Activated naive CD8-positive, alpha-beta T cell (primary cell): Measurements from ENCODE around the gene SLC66A2.

Experiments used
- H3K27ac Mint-ChIP-seq: one replicate; pipeline ENCODE4 v1.8.0; 2021; ENCODE audit warnings: mixed read lengths
- H3K27me3 Mint-ChIP-seq: one replicate; pipeline ENCODE4 v1.8.0; 2021; ENCODE audit warnings: mixed read lengths
- H3K36me3 Mint-ChIP-seq: one replicate; pipeline ENCODE4 v1.8.0; 2021; ENCODE audit warnings: mixed read lengths
- H3K4me1 Mint-ChIP-seq: one replicate; pipeline ENCODE4 v1.8.0; 2021; ENCODE audit warnings: low read depth, mixed read lengths
- H3K4me3 Mint-ChIP-seq: one replicate; pipeline ENCODE4 v1.8.0; 2021; ENCODE audit warnings: mild to moderate bottlenecking, mixed read lengths
- H3K9me3 Mint-ChIP-seq: one replicate; pipeline ENCODE4 v1.8.0; 2021; ENCODE audit warnings: low read depth, mixed read lengths

The SLC66A2 gene

DNA sequence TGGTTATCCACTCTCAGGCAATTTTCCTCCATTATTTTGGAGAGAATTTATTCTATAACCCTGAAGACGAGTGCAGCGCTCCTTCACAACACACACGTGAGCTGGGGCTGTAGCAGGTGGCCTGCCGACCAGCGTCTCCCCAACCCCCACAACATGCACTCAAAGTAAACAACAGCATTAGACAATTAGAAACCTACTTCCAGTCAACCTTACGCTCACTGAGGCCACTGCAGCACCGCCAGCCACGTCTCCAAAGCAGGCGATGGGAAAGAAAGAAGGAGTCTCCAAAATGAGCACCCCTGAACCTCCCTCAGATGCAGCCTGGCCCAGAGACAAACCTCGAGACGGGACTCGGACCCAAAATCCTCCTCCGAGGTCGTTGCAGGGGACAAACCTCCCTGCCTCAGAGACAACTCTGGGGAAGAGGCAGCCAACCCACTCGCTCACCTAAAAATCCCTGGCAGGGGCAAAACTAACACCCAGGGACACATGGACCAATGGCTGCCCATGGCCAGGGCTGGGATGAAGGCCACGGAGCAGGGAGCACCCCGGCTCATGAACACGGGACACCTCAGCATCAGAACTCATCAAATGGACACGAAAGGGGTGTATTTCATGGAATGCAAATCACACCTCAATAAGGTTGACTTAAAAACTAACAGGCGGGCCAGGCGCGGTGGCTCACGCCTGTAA, 2.6 kb downstream of the SLC66A2 start:
- H3K27me3 Mint-ChIP-seq, result no peaks in the 10 kb centered on the region
- H3K4me1 Mint-ChIP-seq, result peaks cover 48% of the 10 kb centered on the region
- peak overlapping the region; percentile 90 for H3K4me3 Mint-ChIP-seq
- H3K27ac Mint-ChIP-seq, result no peak overlapping the region
- H3K9me3 Mint-ChIP-seq, result no peaks in the 10 kb centered on the region
- H3K36me3 Mint-ChIP-seq, result no peaks in the 10 kb centered on the region

DNA sequence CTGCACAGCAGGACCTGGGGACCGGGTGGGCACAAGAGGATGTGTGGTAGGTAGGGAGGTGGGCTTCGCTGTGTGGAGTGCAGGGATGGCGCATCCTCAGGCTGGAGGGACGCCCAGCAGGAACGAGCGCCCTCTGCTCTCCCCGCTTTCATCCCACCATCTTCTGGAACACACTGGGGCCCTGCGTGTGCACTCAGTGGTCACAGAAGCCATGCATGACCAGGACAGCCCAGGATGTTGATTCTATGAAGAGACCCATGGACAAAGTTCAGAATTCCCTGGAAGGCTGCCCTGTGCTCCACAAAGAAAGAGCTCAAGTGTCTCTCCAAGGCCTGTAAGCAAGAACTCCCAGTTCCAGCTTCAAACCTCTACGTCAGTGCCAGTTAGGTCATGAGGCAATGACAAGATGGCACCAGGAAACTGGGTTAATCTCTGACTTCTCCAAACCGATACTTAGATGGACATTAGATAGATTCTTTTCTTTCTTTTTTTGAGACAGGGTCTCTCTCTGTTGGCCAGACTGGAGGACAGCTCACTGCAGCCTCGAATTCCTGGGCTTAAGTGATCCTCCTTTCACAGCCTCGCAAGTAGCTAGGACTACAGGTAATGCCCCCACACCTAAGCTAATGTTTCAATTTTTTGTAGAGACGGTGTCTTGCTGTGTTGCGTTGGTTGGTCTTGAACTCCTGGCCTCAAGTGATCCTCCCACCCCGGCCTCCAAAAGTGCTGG, 3.4 kb downstream of the SLC66A2 start:
- no peaks in the 10 kb centered on the region for H3K36me3 Mint-ChIP-seq
- H3K9me3 Mint-ChIP-seq, result no peaks in the 10 kb centered on the region
- H3K4me3 Mint-ChIP-seq, result no peak overlapping the region
- H3K27me3 Mint-ChIP-seq, result no peaks in the 10 kb centered on the region
- H3K4me1 Mint-ChIP-seq, result peaks cover 48% of the 10 kb centered on the region
- H3K27ac Mint-ChIP-seq, result no peak overlapping the region

DNA sequence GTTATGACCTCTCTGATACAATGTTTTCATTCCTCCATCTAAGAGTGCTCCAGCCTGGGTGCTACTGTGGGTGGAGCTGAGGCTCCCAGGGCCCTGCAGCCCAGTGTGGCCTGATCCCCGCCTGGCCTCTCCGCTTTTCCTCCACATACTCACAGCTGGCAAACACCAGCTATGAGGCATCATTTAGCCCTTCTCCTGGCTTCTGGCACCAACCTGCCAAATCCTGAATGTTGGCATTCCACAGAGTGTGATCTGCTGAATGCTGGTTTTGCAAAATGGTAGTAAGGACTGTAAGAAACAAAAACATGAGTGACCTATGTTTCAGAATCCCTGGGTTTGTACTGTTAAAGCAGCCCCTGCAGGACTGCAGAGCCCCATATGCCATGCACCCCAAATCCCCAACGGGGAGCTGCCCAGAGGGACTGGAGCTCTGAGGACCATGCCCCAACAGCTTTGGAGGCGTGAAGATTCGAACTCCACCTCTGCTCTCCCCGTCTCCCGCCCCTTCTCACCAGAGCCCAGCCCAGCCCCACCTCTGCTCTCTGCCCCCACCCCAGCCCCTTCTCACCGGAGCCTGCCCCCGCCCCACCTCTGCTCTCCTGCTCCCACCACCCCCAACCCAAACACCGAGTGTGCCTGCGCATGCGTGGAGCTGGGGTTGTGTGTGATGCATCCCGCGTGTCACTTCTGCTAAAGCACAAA, 4.2 kb downstream of the SLC66A2 start:
- Mint-ChIP-seq H3K9me3 (no peaks in the 10 kb centered on the region), H3K36me3 (no peaks in the 10 kb centered on the region), H3K27me3 (no peaks in the 10 kb centered on the region), H3K27ac (no peak overlapping the region), H3K4me1 (peaks cover 50% of the 10 kb centered on the region), H3K4me3 (no peak overlapping the region)

DNA sequence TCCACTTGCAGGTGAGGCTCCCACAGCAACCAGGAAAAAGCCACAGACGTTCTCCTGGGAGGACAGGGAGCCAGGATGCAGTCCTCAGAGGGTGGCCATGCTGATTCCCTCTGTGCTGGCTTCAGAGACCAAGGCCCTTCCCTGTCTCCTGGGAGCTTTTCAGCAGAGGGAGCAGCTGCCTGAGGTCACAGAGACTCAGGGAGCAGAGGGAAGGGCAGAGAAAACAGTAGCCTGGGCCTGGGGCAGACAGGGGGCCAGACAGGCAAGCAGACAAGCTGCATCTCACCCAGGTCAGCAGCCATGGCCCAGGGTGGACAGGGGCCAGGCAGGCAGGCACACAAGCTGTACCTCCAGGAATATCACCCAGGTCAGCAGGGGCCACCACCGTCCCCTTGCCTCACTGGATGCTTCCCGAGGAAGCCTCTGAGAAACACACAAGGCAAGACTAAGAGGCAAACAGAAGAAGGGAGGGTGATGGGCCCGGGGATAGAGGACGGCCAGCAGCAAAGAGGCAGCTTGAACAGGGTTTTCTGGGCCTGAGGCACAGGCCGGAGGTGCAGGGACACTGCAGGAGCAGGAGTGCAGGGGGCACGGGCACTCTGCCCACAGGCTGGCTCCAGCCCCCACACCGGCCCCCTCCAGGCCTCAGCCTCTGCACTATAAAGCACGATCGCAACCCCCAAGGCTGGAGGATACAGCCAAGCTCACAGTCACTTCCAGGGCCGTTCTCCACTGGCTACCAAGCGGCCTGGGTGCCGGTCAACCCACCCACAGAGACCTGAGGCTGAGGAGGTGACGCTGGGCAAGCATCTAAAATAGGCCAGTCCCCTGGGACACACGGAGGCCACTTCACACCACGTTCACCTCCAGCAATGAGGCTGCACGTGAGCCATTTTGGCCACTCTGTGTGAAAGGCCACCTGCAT, 6.1 kb downstream of the SLC66A2 start:
- H3K4me1 Mint-ChIP-seq, result peaks cover 48% of the 10 kb centered on the region
- H3K9me3 Mint-ChIP-seq, result no peaks in the 10 kb centered on the region
- H3K27me3 Mint-ChIP-seq, result no peaks in the 10 kb centered on the region
- no peaks in the 10 kb centered on the region for H3K36me3 Mint-ChIP-seq
- H3K4me3 Mint-ChIP-seq, result no peak overlapping the region
- H3K27ac Mint-ChIP-seq, result no peak overlapping the region

DNA sequence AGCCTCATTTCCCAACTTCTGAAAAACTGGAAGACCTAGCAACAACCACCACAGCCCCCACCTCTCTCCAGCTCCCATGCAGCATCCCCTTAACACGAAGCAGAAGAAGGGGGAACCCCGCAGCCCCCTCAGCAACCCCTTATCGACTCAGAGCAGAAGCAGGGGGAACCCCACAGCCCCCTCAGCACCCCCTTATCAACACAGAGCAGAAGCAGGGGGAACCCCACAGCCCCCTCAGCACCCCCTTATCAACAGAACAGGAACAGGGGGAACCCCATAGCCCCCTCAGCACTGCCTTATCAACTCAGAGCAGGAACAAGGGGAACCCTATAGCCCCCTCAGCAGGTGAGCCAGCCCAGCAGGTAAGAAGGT, 6.7 kb downstream of the SLC66A2 start:
- peak overlapping the region; percentile 58 for H3K27ac Mint-ChIP-seq
- H3K4me1 Mint-ChIP-seq, result peaks cover 44% of the 10 kb centered on the region
- H3K27me3 Mint-ChIP-seq, result no peaks in the 10 kb centered on the region
- no peaks in the 10 kb centered on the region for H3K9me3 Mint-ChIP-seq
- H3K36me3 Mint-ChIP-seq, result peaks cover 2% of the 10 kb centered on the region
- H3K4me3 Mint-ChIP-seq, result peak overlapping the region; percentile 59

DNA sequence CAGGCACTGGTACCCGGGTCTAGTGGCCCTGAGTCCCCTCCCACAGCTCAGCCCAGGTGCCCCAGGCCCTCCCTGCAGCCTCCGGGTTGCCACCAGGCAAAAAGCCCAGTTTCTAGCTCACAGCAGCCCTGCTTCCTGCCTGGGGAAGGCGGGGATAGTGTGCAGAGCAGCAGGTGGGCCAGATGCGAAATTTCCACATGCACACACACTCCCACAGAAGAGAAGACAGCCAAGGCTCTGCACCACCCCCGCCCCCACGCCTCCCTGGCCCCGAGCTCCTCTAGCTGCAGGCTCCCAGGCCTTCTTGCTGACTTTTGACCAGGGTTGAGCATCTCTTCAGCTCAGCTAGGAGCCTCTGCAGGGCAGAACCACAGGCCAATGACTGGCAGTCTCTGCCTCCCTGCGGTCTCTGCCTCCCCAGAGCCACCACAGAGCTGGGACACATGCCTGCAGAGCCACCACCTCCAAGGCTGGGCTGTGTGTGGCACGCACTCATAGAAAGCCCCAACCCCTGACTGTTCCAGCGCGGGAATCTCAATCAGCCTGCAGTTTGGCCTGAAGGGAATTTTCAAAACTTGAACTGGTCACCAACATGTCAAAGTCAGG, 7.2 kb downstream of the SLC66A2 start:
- no peaks in the 10 kb centered on the region for H3K27me3 Mint-ChIP-seq
- peaks cover 7% of the 10 kb centered on the region for H3K36me3 Mint-ChIP-seq

DNA sequence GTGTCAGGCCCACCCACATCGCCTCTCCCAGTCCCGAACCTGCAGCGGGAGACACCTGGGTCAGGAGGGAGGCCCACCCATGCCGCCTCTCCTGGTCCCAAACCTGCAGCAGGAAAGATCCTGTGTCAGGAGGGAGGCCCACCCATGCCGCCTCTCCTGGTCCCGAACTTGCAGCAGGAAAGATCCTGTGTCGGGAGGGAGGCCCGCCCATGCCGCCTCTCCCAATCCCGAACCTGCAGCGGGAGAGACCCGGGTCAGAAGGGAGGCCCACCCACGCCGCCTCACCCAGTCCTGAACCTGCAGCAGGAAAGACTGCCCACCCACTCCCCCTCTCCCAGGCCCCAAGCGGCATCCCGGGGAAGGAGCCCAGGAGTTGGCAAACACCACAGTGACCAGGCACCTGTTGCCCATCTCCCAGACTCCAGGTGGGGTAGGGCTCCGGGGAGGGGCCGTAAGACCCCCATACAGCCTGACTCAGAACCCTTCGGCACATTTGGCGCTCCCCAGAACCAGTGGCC, 7.8 kb downstream of the SLC66A2 start:
- no peak overlapping the region for H3K4me3 Mint-ChIP-seq

More for the DNA sequence above, 7.2 kb downstream of the SLC66A2 start:
- H3K4me1 Mint-ChIP-seq, result peaks cover 41% of the 10 kb centered on the region
- H3K4me3 Mint-ChIP-seq, result peak overlapping the region; percentile 59
- H3K9me3 Mint-ChIP-seq, result no peaks in the 10 kb centered on the region
- H3K27ac Mint-ChIP-seq, result peak overlapping the region; percentile 58

DNA sequence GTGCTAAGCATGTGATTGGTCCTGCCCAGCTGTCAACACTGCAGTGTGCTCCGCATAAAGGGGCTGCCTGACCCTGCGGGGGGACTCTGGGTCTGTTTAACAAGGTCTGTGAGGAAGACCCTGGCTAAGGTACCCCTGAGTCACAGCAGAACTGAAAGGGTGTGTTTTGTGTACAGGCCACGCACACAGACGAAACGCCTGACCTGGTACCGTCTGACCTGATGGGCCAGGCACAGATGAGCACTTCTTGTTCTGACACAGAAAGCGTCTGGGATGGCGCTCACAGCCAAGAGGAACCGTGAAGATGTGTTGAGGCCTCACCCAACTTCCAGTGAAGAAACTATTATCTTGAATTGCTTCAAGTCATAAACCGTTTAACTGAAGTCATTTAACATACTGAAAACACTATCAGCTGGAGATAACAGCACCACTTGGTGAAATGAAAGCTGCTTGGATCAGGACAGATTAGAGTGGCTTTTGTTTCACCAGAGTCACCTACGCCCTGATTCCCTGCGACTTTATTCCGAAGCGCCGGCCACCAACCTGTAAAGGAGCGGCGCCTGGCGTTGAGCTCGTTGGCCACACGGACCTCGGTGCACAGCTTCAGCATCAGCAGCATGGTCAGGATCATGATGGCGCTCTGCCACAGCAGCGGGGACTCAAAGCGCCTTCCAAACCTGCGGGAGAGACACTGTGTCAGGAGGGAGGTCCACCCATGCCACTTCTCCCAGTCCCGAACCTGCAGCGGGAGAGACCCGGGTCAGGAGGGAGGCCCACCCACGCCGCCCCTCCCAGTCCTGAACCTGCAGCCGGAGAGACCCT, 8.5 kb downstream of the SLC66A2 start:
- Mint-ChIP-seq H3K4me3 (no peak overlapping the region), H3K9me3 (no peaks in the 10 kb centered on the region), H3K4me1 (peaks cover 33% of the 10 kb centered on the region), H3K36me3 (peaks cover 8% of the 10 kb centered on the region), H3K27ac (no peak overlapping the region), H3K27me3 (no peaks in the 10 kb centered on the region)

More for the DNA sequence above, 7.8 kb downstream of the SLC66A2 start:
- Mint-ChIP-seq H3K36me3 (peaks cover 8% of the 10 kb centered on the region), H3K4me1 (peaks cover 39% of the 10 kb centered on the region), H3K27me3 (no peaks in the 10 kb centered on the region), H3K9me3 (no peaks in the 10 kb centered on the region), H3K27ac (no peak overlapping the region)

DNA sequence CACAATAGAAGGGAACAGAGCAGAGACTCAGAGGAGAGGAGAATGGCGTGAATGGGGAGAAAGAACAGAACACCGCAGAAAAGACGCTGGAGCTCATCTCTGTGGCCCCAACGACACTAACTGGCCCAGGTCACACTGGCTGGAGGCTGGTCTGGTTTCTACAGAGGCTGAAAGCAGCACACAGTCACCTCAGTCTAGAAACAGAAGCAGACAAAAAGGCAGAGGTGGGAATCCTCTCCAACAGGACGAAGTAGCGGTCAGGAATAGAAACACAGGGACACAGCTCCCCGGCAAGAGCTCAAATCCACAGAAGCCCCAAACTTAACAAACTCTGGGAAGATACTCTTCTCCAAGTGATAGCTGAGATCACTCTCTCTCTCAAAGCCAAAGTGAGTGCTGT, 9.2 kb downstream of the SLC66A2 start:
- Mint-ChIP-seq H3K9me3 (no peaks in the 10 kb centered on the region), H3K36me3 (peaks cover 12% of the 10 kb centered on the region)

DNA sequence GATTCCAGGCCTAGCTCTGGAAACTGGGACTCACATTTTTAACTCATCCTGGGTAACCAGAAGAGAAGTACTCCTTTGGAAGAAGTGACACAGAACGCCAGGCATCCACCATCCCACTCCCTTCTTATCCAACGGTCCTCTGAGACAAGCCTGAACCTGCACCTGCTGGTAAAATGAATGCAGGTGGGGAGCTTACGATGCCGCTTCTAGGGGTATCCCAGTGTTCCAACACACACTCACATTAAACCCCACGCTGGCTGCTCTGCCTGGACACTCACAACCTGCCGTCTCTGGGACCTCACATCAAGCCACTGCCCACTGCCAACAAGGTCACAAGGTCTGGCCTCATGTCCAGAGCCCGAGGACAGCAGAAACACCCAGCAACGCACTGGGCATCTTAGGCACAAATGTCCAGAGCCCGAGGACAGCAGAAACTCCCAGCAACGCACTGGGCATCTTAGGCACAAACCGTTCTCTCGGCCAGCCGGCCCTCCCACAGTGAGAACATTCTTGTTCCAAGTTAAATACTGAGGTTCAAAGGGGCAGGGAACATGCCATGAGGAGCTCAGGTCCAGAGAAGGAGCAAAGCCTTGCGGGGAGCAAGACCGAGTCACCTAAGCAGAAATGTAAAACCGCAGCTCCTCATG, 9.9 kb downstream of the SLC66A2 start:
- Mint-ChIP-seq H3K4me3 (no peak overlapping the region), H3K27ac (no peak overlapping the region), H3K36me3 (peaks cover 12% of the 10 kb centered on the region), H3K9me3 (no peaks in the 10 kb centered on the region), H3K27me3 (no peaks in the 10 kb centered on the region), H3K4me1 (peaks cover 32% of the 10 kb centered on the region)

More for the DNA sequence above, 9.2 kb downstream of the SLC66A2 start:
- H3K4me1 Mint-ChIP-seq, result peaks cover 35% of the 10 kb centered on the region
- H3K27me3 Mint-ChIP-seq, result no peaks in the 10 kb centered on the region
- no peak overlapping the region for H3K4me3 Mint-ChIP-seq
- peak overlapping the region; percentile 16 for H3K27ac Mint-ChIP-seq

DNA sequence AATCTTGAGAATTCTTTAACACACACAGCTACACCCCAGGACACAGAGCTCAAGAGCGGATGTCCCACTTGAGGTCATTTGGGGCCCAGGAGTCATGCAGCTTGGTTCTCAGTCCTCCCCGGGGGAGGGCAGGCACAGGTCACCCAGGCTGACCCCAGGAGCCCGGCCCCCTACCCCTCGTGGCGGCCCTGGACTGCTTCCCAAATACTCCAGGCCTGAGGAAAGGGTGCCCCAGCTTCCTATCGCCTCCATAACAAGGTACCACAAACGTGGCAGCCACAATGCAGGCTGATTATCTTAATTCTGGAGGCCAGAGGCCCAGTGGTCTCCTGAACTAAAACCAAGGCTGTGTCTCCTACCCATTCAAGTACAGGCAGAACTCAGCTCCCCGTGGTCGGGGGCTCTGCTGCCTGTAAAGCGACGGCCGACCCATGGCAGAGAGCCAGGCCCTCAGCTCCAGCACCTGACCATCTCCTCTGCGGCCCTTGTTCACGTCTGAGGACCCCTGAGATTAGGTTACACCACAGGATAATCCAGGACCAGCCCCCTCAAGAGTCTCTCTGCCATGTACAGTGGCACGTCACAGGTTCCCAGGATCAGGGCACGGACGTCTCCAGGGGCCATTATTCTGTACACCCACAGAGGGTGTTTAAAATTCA, 10.5 kb downstream of the SLC66A2 start:
- Mint-ChIP-seq H3K27ac (no peak overlapping the region), H3K4me1 (peaks cover 27% of the 10 kb centered on the region), H3K27me3 (no peaks in the 10 kb centered on the region), H3K36me3 (peaks cover 15% of the 10 kb centered on the region), H3K4me3 (no peak overlapping the region), H3K9me3 (no peaks in the 10 kb centered on the region)

DNA sequence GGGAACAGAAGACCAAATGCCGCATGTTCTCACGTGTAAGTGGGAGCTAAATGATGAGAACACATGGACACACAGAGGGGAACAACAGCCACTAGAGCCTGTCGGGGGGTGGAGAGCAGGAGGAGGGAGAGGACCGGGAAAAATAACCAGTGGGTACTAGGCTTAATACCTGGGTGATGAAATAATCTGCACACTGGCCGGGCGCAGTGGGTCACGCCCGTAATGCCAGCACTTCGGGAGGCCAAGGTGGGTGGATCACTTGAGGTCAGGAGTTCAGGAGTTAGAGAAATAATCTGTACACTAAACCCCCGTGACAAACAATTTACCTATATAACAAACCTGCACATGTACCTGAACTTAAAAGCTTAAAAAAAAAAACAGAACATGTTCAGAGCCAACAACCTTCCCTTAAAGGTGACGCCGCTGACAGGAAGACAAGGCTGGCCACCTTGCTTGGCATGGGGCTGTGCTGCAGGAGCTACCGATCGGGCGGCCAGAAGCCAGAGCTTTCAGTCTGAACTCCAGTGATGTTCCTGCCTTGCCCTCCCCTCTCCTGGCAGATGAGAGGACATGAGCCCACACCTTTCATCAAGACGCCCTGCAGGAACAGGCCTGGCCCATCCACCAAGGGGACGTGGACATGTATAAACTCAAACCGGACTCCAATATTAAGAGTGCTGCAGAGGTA, 11.2 kb downstream of the SLC66A2 start:
- H3K9me3 Mint-ChIP-seq, result no peaks in the 10 kb centered on the region
- H3K27me3 Mint-ChIP-seq, result no peaks in the 10 kb centered on the region
- peaks cover 24% of the 10 kb centered on the region for H3K4me1 Mint-ChIP-seq
- H3K36me3 Mint-ChIP-seq, result peaks cover 21% of the 10 kb centered on the region
- no peak overlapping the region for H3K27ac Mint-ChIP-seq
- H3K4me3 Mint-ChIP-seq, result no peak overlapping the region
